Heart right ventricle (tissue), 16 donors: ENCODE data around the gene THSD8. TPM values are rescaled to one million over a fixed set of nuclear protein-coding genes. Genes with fewer than 3 reads are reported as not detected.

Experiments used
- ATAC-seq, 8 donors: fragments of 200-7000 bp; cut with Tn5 transposase; one replicate each; pipeline ENCODE4 v1.9.1; 2020; ENCODE audit warnings: mild to moderate bottlenecking in 8 of 8, moderate library complexity in 8 of 8, moderate number of reproducible peaks in 1 of 8
- DNase-seq, 2 donors: peaks; one replicate each; pipeline ENCODE4 v3.0.0-alpha.2; 2020
- H3K27ac ChIP-seq, 10 donors: fragments of 200-600 bp; sonication (generic) in 2 of 10; one replicate each; pipeline versions ENCODE4 v1.5.0 to v1.8.0; 2020 to 2022; ENCODE audit warnings: mild to moderate bottlenecking in 3 of 10
- H3K27me3 ChIP-seq, 7 donors: fragments of 200-600 bp; one replicate each; pipeline ENCODE4 v1.8.0; 2021 to 2022; ENCODE audit warnings: mild to moderate bottlenecking in 2 of 7
- H3K36me3 ChIP-seq, 9 donors: fragments of 200-600 bp; sonication (generic) in 1 of 9; one replicate each; pipeline versions ENCODE4 v1.5.0 to v1.8.0; 2020 to 2022; ENCODE audit warnings: mild to moderate bottlenecking in 2 of 9
- H3K4me1 ChIP-seq, 9 donors: fragments of 200-600 bp; sonication (generic) in 1 of 9; one replicate each; pipeline versions ENCODE4 v1.5.0 to v1.8.0; 2020 to 2022; ENCODE audit warnings: mild to moderate bottlenecking in 4 of 9
- H3K4me3 ChIP-seq, 10 donors: fragments of 200-600 bp; sonication (generic) in 2 of 10; one replicate each; pipeline versions ENCODE4 v1.5.0 to v1.8.0; 2020 to 2022; ENCODE audit warnings: mild to moderate bottlenecking in 7 of 10, moderate library complexity in 2 of 10
- H3K9me3 ChIP-seq, 11 donors: fragments of 200-600 bp in 10 of 11; sonication (generic) in 2 of 11; one replicate each; pipeline versions ENCODE4 v1.5.0 to v1.8.0; 2013 to 2022; ENCODE audit warnings: mild to moderate bottlenecking in 2 of 11, control low read depth in 1 of 11, moderate library complexity in 1 of 11
- WGBS, 2 donors: extraction: QIAGEN DNeasy Blood & Tissue Kit; methylation state at CpG; one replicate each; pipeline ENCODE4 v1.1.7; 2013; ENCODE audit warnings: inconsistent platforms in 1 of 2; 5-methylcytosine and 5-hydroxymethylcytosine counted together
- intact Hi-C, 10 donors: fragments of 100-400 bp; cut with DNase I; formaldehyde crosslinking; loops; one replicate each; pipeline versions ENCODE4 v1.11.1 to v1.14.2; 2022
- polyA plus RNA-seq, 2 donors: library from polyadenylated mRNA; stranded (reverse); fragments of 200-250 nt; gene quantifications; one replicate each; pipeline ENCODE4 v1.2.3, GENCODE V29; 2013
- total RNA-seq, 10 donors: library from RNA; stranded (reverse); fragmentation: NEBNext Ultra II Directional in 3 of 10; extraction: Animal tissue kit (Norgen Biotek cat#: 25700) in 3 of 10; gene quantifications; one replicate each; pipeline versions ENCODE4 v1.2.1 to v1.2.4, GENCODE V29; 2021 to 2023
- TF ChIP-seq, protein P1 (sequence below), 9 donors: fragments of 200-600 bp; sonication (generic) in 2 of 9; IDR thresholded peaks; one replicate each; pipeline versions ENCODE4 v1.5.0 to v1.8.0; 2021 to 2022; ENCODE audit warnings: antibody characterized with exemption in 9 of 9, mild to moderate bottlenecking in 5 of 9, moderate library complexity in 1 of 9
- donor health status: Arrhythmogenic right ventricular cardiomyopathy.
- donor health status: ischemic (EF 13 %, LVEDD 7.1; RV severe dilation, severe dysfunction).
- donor health status: healthy with polysubstance abuse.
- donor health status: DM: no; HTN: yes; CAD: no.
- donor health status: DM: no; HTN: no; CAD: no.
- donor health status: ischemic (EF 25% LVEDD 6.9; RV normal size, moderate dysfunction).
- donor health status: ischemic (EF 25% LVEDD 5.7; RV mildly dilated, moderate dysfunction).
- donor health status: healthy.
- donor health status: DM: yes; HTN: yes; CAD: no.
- donor health status: Ischemic cardiomyopathy.
- donor health status: ischemic (EF 35%, LVEDD 5.7; RV mildly dilated, moderate dysfunction).
- donor health status: nonischemic (EF 11% LVEDD 7.7; RV severe dilation, severe dysfunction).
- donor health status: DM: yes; HTN: yes; CAD: no.
- donor health status: PGD.
- donor health status: ischemic (EF 29% LVEDD 5.4; RV normal size, mild dysfunction).
- donor health status: nonischemic (EF 23%, LVEDD 6.1; RV moderate dilation, normal function).

Gene THSD8
- total and polyA plus RNA-seq, 12 donors, result 0.72 to 4.8 (median 2.5) TPM

DNA sequence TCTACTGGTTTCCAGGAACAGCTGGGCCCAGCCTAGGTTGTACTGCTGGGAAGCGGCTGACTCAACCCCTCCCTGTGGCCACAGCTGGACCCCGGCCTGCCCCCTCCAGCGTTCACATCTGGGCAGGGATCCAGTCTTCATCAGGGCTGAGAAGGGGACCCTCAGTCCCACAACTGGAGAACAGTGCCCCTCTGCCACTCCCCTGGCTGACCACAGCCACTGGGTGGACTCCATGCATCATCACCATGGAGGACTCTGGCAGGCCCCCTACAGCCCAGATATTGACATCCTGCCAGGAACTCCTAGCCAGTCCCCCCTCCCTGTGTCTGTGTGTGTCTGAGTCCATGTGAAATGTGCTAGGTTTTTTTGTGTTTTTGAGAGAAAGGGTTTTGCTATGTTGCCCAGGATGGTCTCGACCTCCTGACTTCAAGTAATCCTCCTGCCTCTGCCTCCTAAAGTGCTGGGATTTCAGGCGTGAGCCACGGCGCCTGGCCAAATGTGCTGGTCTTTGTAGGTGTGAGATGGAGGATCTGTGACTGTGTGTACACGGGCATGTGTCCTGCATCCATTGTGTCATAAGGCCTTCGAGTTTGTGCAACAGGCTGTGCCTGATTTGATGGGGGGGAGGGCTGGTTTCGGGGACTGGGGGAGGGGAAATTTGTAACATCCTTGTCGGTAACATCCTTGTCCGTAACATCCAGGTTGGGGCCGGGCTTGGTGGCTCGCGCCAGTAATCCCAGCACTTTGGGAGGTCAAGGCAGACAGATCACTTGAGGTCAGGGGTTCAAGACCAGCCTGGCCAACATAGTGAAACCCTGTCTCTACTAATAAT lies 22.5 kb upstream of the THSD8 start:
- Histone ChIP-seq H3K27ac (peak overlapping the region; percentile 85 to 99 (median 97)), H3K4me3 (peak overlapping the region in 9 of 10 donors; percentile 52 to 78 (median 71)), H3K27me3 (no peaks in the 10 kb centered on the region), H3K4me1 (peaks cover 33 to 78% (median 53%) of the 10 kb centered on the region in 9 donors), H3K9me3 (no peaks in the 10 kb centered on the region), H3K36me3 (peaks cover 0 to under 1% (median 0%) of the 10 kb centered on the region in 9 donors)
- TF ChIP-seq, protein P1, sequence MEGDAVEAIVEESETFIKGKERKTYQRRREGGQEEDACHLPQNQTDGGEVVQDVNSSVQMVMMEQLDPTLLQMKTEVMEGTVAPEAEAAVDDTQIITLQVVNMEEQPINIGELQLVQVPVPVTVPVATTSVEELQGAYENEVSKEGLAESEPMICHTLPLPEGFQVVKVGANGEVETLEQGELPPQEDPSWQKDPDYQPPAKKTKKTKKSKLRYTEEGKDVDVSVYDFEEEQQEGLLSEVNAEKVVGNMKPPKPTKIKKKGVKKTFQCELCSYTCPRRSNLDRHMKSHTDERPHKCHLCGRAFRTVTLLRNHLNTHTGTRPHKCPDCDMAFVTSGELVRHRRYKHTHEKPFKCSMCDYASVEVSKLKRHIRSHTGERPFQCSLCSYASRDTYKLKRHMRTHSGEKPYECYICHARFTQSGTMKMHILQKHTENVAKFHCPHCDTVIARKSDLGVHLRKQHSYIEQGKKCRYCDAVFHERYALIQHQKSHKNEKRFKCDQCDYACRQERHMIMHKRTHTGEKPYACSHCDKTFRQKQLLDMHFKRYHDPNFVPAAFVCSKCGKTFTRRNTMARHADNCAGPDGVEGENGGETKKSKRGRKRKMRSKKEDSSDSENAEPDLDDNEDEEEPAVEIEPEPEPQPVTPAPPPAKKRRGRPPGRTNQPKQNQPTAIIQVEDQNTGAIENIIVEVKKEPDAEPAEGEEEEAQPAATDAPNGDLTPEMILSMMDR (IDR thresholded peaks at IDR 0.05), result peak in 1 of 9 donors; percentile 5
- ATAC-seq (peak in 7 of 8 donors; percentile 7 to 22 (median 17)), DNase-seq (peak; percentile 64 to 77)
- 54 to 62% methylated on average over 15 of the region's 15 CpGs for WGBS, 2 donors
- intact Hi-C loops, result loop anchor here in 4 of 10 donors (2.0 to 10.0 kb wide), 3 partner anchors 13 to 65 kb away; no protein-coding TSS in a partner anchor

DNA sequence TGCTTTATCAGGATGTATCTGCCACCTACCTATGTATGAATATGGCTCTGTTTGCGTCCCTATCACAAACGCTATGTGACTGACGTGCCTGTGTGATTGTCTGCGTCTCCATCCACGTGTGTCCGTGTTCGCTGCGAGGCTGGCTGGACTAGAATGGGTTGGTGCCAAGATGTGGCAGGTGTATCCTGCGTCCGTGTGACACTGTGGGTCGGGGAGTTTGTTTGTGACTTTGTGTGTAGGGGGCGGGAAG lies 19.8 kb upstream of the THSD8 start:
- TF ChIP-seq, protein P1 (IDR thresholded peaks at IDR 0.05), result no peak
- no peak for DNase-seq
- 1 to 2% methylated on average over 12 of the region's 12 CpGs for WGBS, 2 donors
- intact Hi-C loops, result no loop called here
- Histone ChIP-seq H3K4me3 (peak overlapping the region; percentile 14 to 63 (median 52)), H3K36me3 (no peaks in the 10 kb centered on the region), H3K27me3 (no peaks in the 10 kb centered on the region), H3K4me1 (peaks cover 47 to 88% (median 64%) of the 10 kb centered on the region in 9 donors), H3K9me3 (no peaks in the 10 kb centered on the region), H3K27ac (peak overlapping the region; percentile 89 to 100 (median 99))
- no peak for ATAC-seq

DNA sequence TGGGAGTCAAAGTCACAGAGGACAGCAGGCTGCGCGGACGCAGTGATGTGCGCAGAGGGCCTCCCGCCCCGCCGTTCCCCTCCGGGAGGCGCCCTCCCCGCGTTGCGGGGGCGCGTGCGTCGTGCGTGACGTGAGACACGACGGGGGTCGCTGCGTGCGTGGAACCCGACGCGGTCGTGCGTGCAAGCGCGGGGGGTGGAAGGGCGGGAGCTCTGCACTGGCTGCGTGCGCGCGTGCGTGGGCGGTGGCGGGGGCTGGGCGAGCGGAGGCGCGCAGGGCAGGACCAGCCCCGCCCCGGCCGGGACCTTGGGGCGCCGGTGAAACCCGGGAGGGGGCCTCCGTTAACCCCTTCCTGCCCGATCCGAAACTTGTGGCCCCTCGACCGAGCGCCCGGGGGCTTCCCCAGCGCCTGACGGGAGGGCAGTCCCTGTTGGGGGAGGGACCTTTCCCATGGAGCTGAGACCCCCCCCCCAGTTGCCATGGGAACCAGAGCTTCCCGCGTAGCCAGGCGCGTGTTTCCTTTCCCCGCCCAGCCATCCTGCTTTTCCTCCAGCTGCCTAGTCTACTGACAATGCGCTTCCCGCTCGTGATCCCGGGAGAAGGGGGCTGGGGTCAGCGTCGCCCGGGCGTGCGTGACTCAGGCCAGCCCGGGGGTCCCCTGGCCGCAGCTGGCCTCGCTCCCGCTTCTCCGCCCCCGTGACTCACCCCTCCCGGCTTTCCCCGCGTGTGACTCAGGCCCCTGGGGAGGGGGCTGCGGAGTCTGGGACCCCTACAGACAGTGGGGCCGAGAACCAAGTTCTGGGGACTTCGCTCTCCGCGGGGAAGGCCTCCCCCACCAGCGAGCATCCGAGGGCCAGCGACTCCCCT lies 19.2 kb upstream of the THSD8 start:
- Histone ChIP-seq H3K9me3 (no peaks in the 10 kb centered on the region), H3K27me3 (no peaks in the 10 kb centered on the region), H3K36me3 (no peaks in the 10 kb centered on the region), H3K4me1 (peaks cover 46 to 89% (median 64%) of the 10 kb centered on the region in 9 donors), H3K4me3 (peak overlapping the region; percentile 14 to 63 (median 52)), H3K27ac (peak overlapping the region; percentile 89 to 100 (median 99))
- peak; percentile 52 to 79 (median 68) for ATAC-seq
- intact Hi-C loops, result no loop called here
- TF ChIP-seq, protein P1 (IDR thresholded peaks at IDR 0.05), result peak in 5 of 9 donors; percentile 9 to 38 (median 18)
- peak; percentile 95 for DNase-seq
- WGBS, 2 donors, result 1 to 3% methylated on average over 65 to 88 of the region's 88 CpGs

DNA sequence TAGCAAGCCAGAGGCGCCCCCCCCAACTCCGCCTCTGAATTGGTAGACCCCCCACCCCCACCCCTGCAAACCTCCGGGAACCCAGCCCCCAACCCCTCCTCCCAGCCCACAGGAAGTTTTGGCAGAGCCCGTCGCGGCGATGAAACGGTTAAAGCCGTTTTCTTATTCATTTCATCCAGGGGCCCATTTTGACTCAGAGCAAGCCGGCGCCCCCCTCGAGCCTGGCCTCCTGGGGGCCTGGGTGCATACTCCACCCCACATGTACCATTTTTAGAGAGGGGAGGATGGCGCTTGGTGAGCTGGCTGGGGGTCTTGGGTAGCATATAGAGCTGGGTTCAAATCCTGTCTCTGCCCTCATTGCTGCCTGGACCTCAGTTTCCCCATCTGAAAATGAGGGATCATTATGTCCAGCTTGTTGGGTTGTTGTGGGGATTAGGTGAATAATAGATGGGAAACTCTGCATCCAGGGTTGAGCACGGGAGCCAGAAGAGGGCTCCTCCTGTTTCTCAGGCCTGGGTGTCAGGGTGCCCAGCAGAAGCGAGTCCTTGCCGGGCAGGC lies 18.5 kb upstream of the THSD8 start:
- TF ChIP-seq, protein P1 (IDR thresholded peaks at IDR 0.05), result no peak
- DNase-seq (peak in 1 of 2 donors; percentile 20), ATAC-seq (peak in 1 of 8 donors; percentile 0)
- H3K4me3 ChIP-seq, result peak overlapping the region in 9 of 10 donors; percentile 33 to 63 (median 53)
- intact Hi-C loops, result no loop called here
- H3K36me3 ChIP-seq, result no peaks in the 10 kb centered on the region
- peaks cover 51 to 94% (median 70%) of the 10 kb centered on the region in 9 donors for H3K4me1 ChIP-seq
- H3K9me3 ChIP-seq, result no peaks in the 10 kb centered on the region
- H3K27ac ChIP-seq, result peak overlapping the region; percentile 89 to 100 (median 99)
- WGBS, 2 donors, result 11 to 17% methylated on average over 16 of the region's 16 CpGs
- no peaks in the 10 kb centered on the region for H3K27me3 ChIP-seq
